SK-N-MC (cell line): ENCODE results near the gene ATG5.

Experiments used
- DNase-seq: peaks from one replicate; pipeline ENCODE4 v3.0.0-alpha.2; 2011; ENCODE audit warnings: low read depth, low spot score
- H3K27ac ChIP-seq: fragments of 200-600 bp; sonication (generic); 2 replicates; pipeline ENCODE4 v1.5.1; 2016; ENCODE audit warnings: mixed run types
- H3K36me3 ChIP-seq: fragments of 200-600 bp; sonication (generic); 2 replicates; pipeline ENCODE4 v1.6.1; 2017; ENCODE audit warnings: antibody characterized with exemption, low read length, mixed read lengths; ENCODE audit not compliant: insufficient read depth
- H3K4me3 ChIP-seq: fragments of 200-600 bp; sonication (generic); 2 replicates; pipeline ENCODE4 v1.5.1; 2016
- H3K9ac ChIP-seq: fragments of 200-600 bp; sonication (generic); 2 replicates; pipeline ENCODE4 v1.8.0; 2017; ENCODE audit warnings: mixed run types, mixed read lengths; ENCODE audit not compliant: insufficient read length
- H3K9me3 ChIP-seq: fragments of 200-600 bp; sonication (generic); 2 replicates; pipeline ENCODE4 v1.6.1; 2017; ENCODE audit warnings: low read depth, mild to moderate bottlenecking, antibody characterized with exemption, low read length, moderate library complexity, mixed read lengths
- EZH2 ChIP-seq: fragments of 200-600 bp; sonication (generic); IDR thresholded peaks from one replicate; pipeline ENCODE4 v1.6.1; 2017; ENCODE audit warnings: antibody characterized with exemption
- FOXP2 ChIP-seq: optimal IDR thresholded peaks from 2 replicates; pipeline ENCODE3; 2011; ENCODE audit warnings: mild to moderate bottlenecking, moderate library complexity; ENCODE audit not compliant: insufficient read depth; ENCODE audit errors: extremely low read length, control extremely low read depth
- POLR2AphosphoS5 ChIP-seq: IDR thresholded peaks from 2 replicates; pipeline ENCODE4 v1.6.1; 2012; ENCODE audit warnings: mild to moderate bottlenecking, low read depth, low read length, borderline replicate concordance

Gene ATG5

GRCh38 chr6:106181664-106182418 lies 143.7 kb downstream of the ATG5 start:
- H3K9ac ChIP-seq, result no peak overlapping the region

GRCh38 chr6:106180208-106180607 lies 145.4 kb downstream of the ATG5 start:
- TF ChIP-seq EZH2 (no peak), POLR2AphosphoS5 (no peak), FOXP2 (no peak)
- Histone ChIP-seq H3K4me3 (no peak overlapping the region), H3K36me3 (no peaks in the 10 kb centered on the region), H3K9ac (no peak overlapping the region), H3K9me3 (no peaks in the 10 kb centered on the region), H3K27ac (no peak overlapping the region)
- DNase-seq, result no peak

More at GRCh38 chr6:106181664-106182418, 143.7 kb downstream of the ATG5 start:
- H3K27ac ChIP-seq, result no peak overlapping the region
- no peak for DNase-seq
- peaks cover 9% of the 10 kb centered on the region for H3K36me3 ChIP-seq
- H3K9me3 ChIP-seq, result no peaks in the 10 kb centered on the region
- no peak overlapping the region for H3K4me3 ChIP-seq
- TF ChIP-seq FOXP2, result no peak
- no peak for TF ChIP-seq POLR2AphosphoS5
- no peak for TF ChIP-seq EZH2

GRCh38 chr6:106178900-106179299 lies 146.7 kb downstream of the ATG5 start:
- no peaks in the 10 kb centered on the region for H3K9me3 ChIP-seq
- H3K4me3 ChIP-seq, result no peak overlapping the region
- no peak for DNase-seq
- no peak for TF ChIP-seq EZH2
- TF ChIP-seq POLR2AphosphoS5, result no peak
- TF ChIP-seq FOXP2, result no peak
- H3K9ac ChIP-seq, result no peak overlapping the region
- H3K27ac ChIP-seq, result no peak overlapping the region
- no peaks in the 10 kb centered on the region for H3K36me3 ChIP-seq

GRCh38 chr6:106177786-106178185 lies 147.8 kb downstream of the ATG5 start:
- TF ChIP-seq EZH2, result no peak
- no peaks in the 10 kb centered on the region for H3K9me3 ChIP-seq
- H3K27ac ChIP-seq, result no peak overlapping the region
- no peak for DNase-seq
- H3K36me3 ChIP-seq, result no peaks in the 10 kb centered on the region
- H3K9ac ChIP-seq, result no peak overlapping the region
- H3K4me3 ChIP-seq, result no peak overlapping the region

- H3K36me3 ChIP-seq, result no peaks in the 10 kb centered on the region
- H3K9me3 ChIP-seq, result no peaks in the 10 kb centered on the region
- no peak for DNase-seq
- no peak overlapping the region for H3K27ac ChIP-seq
- H3K4me3 ChIP-seq, result no peak overlapping the region
- no peak overlapping the region for H3K9ac ChIP-seq
- TF ChIP-seq FOXP2, result no peak
- TF ChIP-seq POLR2AphosphoS5, result no peak
- TF ChIP-seq EZH2, result no peak
These were observed 152.3 kb downstream of the ATG5 start for GRCh38 chr6:106173124-106173879.

GRCh38 chr6:106170030-106170791 lies 155.3 kb downstream of the ATG5 start:
- no peaks in the 10 kb centered on the region for H3K36me3 ChIP-seq
- H3K9ac ChIP-seq, result no peak overlapping the region
- H3K9me3 ChIP-seq, result no peaks in the 10 kb centered on the region
- H3K27ac ChIP-seq, result no peak overlapping the region
- no peak for TF ChIP-seq FOXP2
- no peak for TF ChIP-seq POLR2AphosphoS5
- no peak for TF ChIP-seq EZH2
- no peak overlapping the region for H3K4me3 ChIP-seq
- no peak for DNase-seq

GRCh38 chr6:106169517-106169916 lies 156.0 kb downstream of the ATG5 start:
- no peak for TF ChIP-seq POLR2AphosphoS5
- no peak for TF ChIP-seq FOXP2
- no peak for TF ChIP-seq EZH2
- no peak overlapping the region for H3K27ac ChIP-seq

GRCh38 chr6:106168097-106168888 lies 157.3 kb downstream of the ATG5 start:
- TF ChIP-seq FOXP2 (no peak), EZH2 (no peak), POLR2AphosphoS5 (no peak)
- no peak for DNase-seq
- Histone ChIP-seq H3K36me3 (no peaks in the 10 kb centered on the region), H3K9ac (no peak overlapping the region), H3K9me3 (no peaks in the 10 kb centered on the region), H3K27ac (no peak overlapping the region), H3K4me3 (no peak overlapping the region)

More at GRCh38 chr6:106169517-106169916, 156.0 kb downstream of the ATG5 start:
- DNase-seq, result no peak
- no peaks in the 10 kb centered on the region for H3K36me3 ChIP-seq
- no peak overlapping the region for H3K9ac ChIP-seq
- H3K4me3 ChIP-seq, result no peak overlapping the region
- H3K9me3 ChIP-seq, result no peaks in the 10 kb centered on the region
